HG02938 (cell line): Measurements from ENCODE around the gene PSTPIP1.

Experiments
- ATAC-seq: cut with Tn5 transposase; IDR thresholded peaks from one replicate; pipeline ENCODE4 v1.9.1; 2021; ENCODE audit warnings: mild to moderate bottlenecking, moderate library complexity; ENCODE audit not compliant: unreplicated experiment

Gene PSTPIP1

GRCh38 chr15:77017761-77018720 is 23.1 kb downstream of the PSTPIP1 start:
- no peak for ATAC-seq

GRCh38 chr15:77018796-77019505 is 24.0 kb downstream of the PSTPIP1 start:
- ATAC-seq, result no peak

GRCh38 chr15:77019521-77020331 is 24.8 kb downstream of the PSTPIP1 start:
- ATAC-seq, result no peak

GRCh38 chr15:77020348-77021087 is 25.6 kb downstream of the PSTPIP1 start:
- ATAC-seq, result no peak

- ATAC-seq, result no peak
Observed at GRCh38 chr15:77021088-77021481, 26.2 kb downstream of the PSTPIP1 start.

- ATAC-seq, result no peak
Observed at GRCh38 chr15:77021803-77022381, 27.0 kb downstream of the PSTPIP1 start.

- ATAC-seq, result no peak
Observed at GRCh38 chr15:77022646-77023575, 28.0 kb downstream of the PSTPIP1 start.

- no peak for ATAC-seq
Observed at GRCh38 chr15:77023576-77024272, 28.8 kb downstream of the PSTPIP1 start.

GRCh38 chr15:77024273-77025082 is 29.6 kb downstream of the PSTPIP1 start:
- ATAC-seq, result no peak

- ATAC-seq, result no peak
Observed at GRCh38 chr15:77025083-77025901, 30.4 kb downstream of the PSTPIP1 start.

- no peak for ATAC-seq
Observed at GRCh38 chr15:77025941-77026411, 31.1 kb downstream of the PSTPIP1 start.

GRCh38 chr15:77026501-77027110 is 31.7 kb downstream of the PSTPIP1 start:
- ATAC-seq, result no peak

- no peak for ATAC-seq
Observed at GRCh38 chr15:77027111-77027696, 32.3 kb downstream of the PSTPIP1 start.

GRCh38 chr15:77027697-77028450 is 32.9 kb downstream of the PSTPIP1 start:
- no peak for ATAC-seq
